Measurements from ENCODE around the gene CDHR2.
A peak's percentile ranks its signal among the peaks of the same experiment; 100 is the strongest.

CDHR2 gene

GRCh38 chr5:176630681-176631222 is 81.6 kb downstream of the CDHR2 start:
- Histone ChIP-seq H3K27me3 (replicated peaks in 2 of 5; ENCODE audit: control insufficient read depth in 4 of 5, insufficient read depth in 5 of 5, low read length in 4 of 5) (peaks cover 11 to 94% (median 34%) of the 10 kb centered on the region in 5 experiments), H3K4me1 (ENCODE audit: control extremely low read depth in 1 of 4, control insufficient read depth in 4 of 4, insufficient read depth in 4 of 4, low read length in 3 of 4) (peaks cover 2 to 15% (median 11%) of the 10 kb centered on the region in 4 experiments), H3K4me3 (ENCODE audit: control insufficient read depth in 1 of 7, extremely low read depth in 1 of 7, insufficient read depth in 4 of 7, low read depth in 2 of 7, low read length in 6 of 7) (peak overlapping the region in 4 of 7 experiments; percentile 22 to 60 (median 46)), H3K27ac (ENCODE audit: insufficient read depth in 1 of 2, low read depth in 1 of 2, low read length in 2 of 2, poor library complexity in 1 of 2, severe bottlenecking in 2 of 2) (no peak overlapping the region), H3K9me3 (ENCODE audit: control extremely low read depth in 1 of 5, control insufficient read depth in 4 of 5, insufficient read depth in 2 of 5, low read depth in 1 of 5, low read length in 4 of 5) (peaks cover 0 to 4% (median 0%) of the 10 kb centered on the region in 5 experiments), H3K36me3 (ENCODE audit: control insufficient read depth in 4 of 4, insufficient read depth in 4 of 4, low read length in 3 of 4) (no peaks in the 10 kb centered on the region)
- POLR2A ChIA-PET: no interaction called here
- CTCF ChIA-PET: interaction anchor here (0.8 to 2.2 kb wide), 8 partner anchors 9 to 36 kb away, joined by 3 to 14 read pairs (median 4); no protein-coding TSS in a partner anchor
- DNase-seq: no peak
- WGBS (ENCODE audit: insufficient coverage): 5% methylated on average over 19 of the region's 20 CpGs

- peaks cover 0 to 4% (median 0%) of the 10 kb centered on the region in 5 experiments for H3K9me3 ChIP-seq (ENCODE audit: control extremely low read depth in 1 of 5, control insufficient read depth in 4 of 5, insufficient read depth in 2 of 5, low read depth in 1 of 5, low read length in 4 of 5)
- H3K4me3 ChIP-seq (ENCODE audit: control insufficient read depth in 1 of 7, extremely low read depth in 1 of 7, insufficient read depth in 4 of 7, low read depth in 2 of 7, low read length in 6 of 7): no peak overlapping the region
- no peaks in the 10 kb centered on the region for H3K36me3 ChIP-seq (ENCODE audit: control insufficient read depth in 4 of 4, insufficient read depth in 4 of 4, low read length in 3 of 4)
- 85% methylated on average over 6 of the region's 7 CpGs for WGBS (ENCODE audit: insufficient coverage)
- ChIA-PET POLR2A (no interaction called here), CTCF (interaction anchor here (1.0 to 2.2 kb wide), 5 partner anchors 8 to 18 kb away, joined by 3 to 14 read pairs (median 4); no protein-coding TSS in a partner anchor)
- no peak overlapping the region for H3K27ac ChIP-seq (ENCODE audit: insufficient read depth in 1 of 2, low read depth in 1 of 2, low read length in 2 of 2, poor library complexity in 1 of 2, severe bottlenecking in 2 of 2)
- peaks cover 11 to 89% (median 34%) of the 10 kb centered on the region in 5 experiments for H3K27me3 ChIP-seq (replicated peaks in 2 of 5; ENCODE audit: control insufficient read depth in 4 of 5, insufficient read depth in 5 of 5, low read length in 4 of 5)
- peaks cover 2 to 15% (median 11%) of the 10 kb centered on the region in 4 experiments for H3K4me1 ChIP-seq (ENCODE audit: control extremely low read depth in 1 of 4, control insufficient read depth in 4 of 4, insufficient read depth in 4 of 4, low read length in 3 of 4)
- DNase-seq: no peak
Observed at GRCh38 chr5:176631383-176632200, 82.5 kb downstream of the CDHR2 start.

DNA sequence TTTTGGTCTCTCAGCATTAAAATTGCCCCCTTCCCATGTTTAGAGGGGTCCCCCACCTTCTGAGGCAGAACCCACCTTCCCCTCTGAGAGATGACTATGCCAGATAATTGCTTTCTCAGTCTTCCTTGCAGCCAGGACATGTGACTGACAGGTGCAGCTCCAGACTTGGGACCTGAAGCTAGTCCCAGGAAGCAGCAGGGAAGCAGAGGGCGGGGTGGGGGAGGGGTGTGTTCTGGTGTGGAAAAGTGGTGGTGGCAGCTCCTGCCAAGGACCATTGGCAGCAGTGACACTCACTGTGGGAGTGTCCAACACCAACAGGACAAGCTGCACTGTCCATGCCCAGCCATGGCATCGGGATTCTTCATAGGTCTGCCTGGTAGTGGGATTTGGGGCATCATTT is 83.6 kb downstream of the CDHR2 start:
- H3K27me3 ChIP-seq (replicated peaks in 2 of 5; ENCODE audit: control insufficient read depth in 4 of 5, insufficient read depth in 5 of 5, low read length in 4 of 5): peaks cover 11 to 81% (median 34%) of the 10 kb centered on the region in 5 experiments
- ChIA-PET POLR2A (no interaction called here), CTCF (interaction anchor here (0.8 to 1.0 kb wide), 2 partner anchors 14 to 314 kb away, joined by 3 read pairs; no protein-coding TSS in a partner anchor)
- H3K36me3 ChIP-seq (ENCODE audit: control insufficient read depth in 4 of 4, insufficient read depth in 4 of 4, low read length in 3 of 4): no peaks in the 10 kb centered on the region
- no peak overlapping the region for H3K4me3 ChIP-seq (ENCODE audit: control insufficient read depth in 1 of 7, extremely low read depth in 1 of 7, insufficient read depth in 4 of 7, low read depth in 2 of 7, low read length in 6 of 7)
- H3K9me3 ChIP-seq (ENCODE audit: control extremely low read depth in 1 of 5, control insufficient read depth in 4 of 5, insufficient read depth in 2 of 5, low read depth in 1 of 5, low read length in 4 of 5): peaks cover 0 to 4% (median 0%) of the 10 kb centered on the region in 5 experiments
- WGBS (ENCODE audit: insufficient coverage): 100% methylated on average over 2 of the region's 2 CpGs
- no peak for DNase-seq
- H3K27ac ChIP-seq (ENCODE audit: insufficient read depth in 1 of 2, low read depth in 1 of 2, low read length in 2 of 2, poor library complexity in 1 of 2, severe bottlenecking in 2 of 2): no peak overlapping the region
- peaks cover 2 to 15% (median 11%) of the 10 kb centered on the region in 4 experiments for H3K4me1 ChIP-seq (ENCODE audit: control extremely low read depth in 1 of 4, control insufficient read depth in 4 of 4, insufficient read depth in 4 of 4, low read length in 3 of 4)

DNA sequence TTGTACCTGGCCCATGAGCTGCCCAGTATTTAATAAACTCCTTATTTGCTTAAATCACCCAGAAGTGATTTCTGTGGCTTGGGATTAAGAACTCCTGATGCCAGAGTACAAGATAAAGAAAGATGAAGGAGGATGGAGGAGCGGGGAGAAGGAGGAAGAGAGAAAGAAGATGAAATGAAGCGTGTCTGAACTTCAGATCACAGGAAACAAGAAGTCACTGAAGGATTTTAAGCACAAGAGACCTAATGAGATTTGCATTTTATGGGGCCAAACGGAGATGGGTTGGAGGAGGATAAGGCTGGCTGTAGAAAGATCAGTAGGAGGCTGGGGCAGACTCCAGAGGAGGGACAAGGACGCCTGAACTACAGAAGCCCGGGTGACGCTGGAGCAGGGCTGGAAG is 84.5 kb downstream of the CDHR2 start:
- Histone ChIP-seq H3K27ac (ENCODE audit: insufficient read depth in 1 of 2, low read depth in 1 of 2, low read length in 2 of 2, poor library complexity in 1 of 2, severe bottlenecking in 2 of 2) (no peak overlapping the region), H3K4me1 (ENCODE audit: control extremely low read depth in 1 of 4, control insufficient read depth in 4 of 4, insufficient read depth in 4 of 4, low read length in 3 of 4) (peaks cover 2 to 15% (median 11%) of the 10 kb centered on the region in 4 experiments), H3K27me3 (replicated peaks in 2 of 5; ENCODE audit: control insufficient read depth in 4 of 5, insufficient read depth in 5 of 5, low read length in 4 of 5) (peaks cover 11 to 72% (median 32%) of the 10 kb centered on the region in 5 experiments), H3K4me3 (ENCODE audit: control insufficient read depth in 1 of 7, extremely low read depth in 1 of 7, insufficient read depth in 4 of 7, low read depth in 2 of 7, low read length in 6 of 7) (no peak overlapping the region), H3K36me3 (ENCODE audit: control insufficient read depth in 4 of 4, insufficient read depth in 4 of 4, low read length in 3 of 4) (no peaks in the 10 kb centered on the region), H3K9me3 (ENCODE audit: control extremely low read depth in 1 of 5, control insufficient read depth in 4 of 5, insufficient read depth in 2 of 5, low read depth in 1 of 5, low read length in 4 of 5) (peaks cover 0 to 4% (median 0%) of the 10 kb centered on the region in 5 experiments)
- 19% methylated on average over 6 of the region's 6 CpGs for WGBS (ENCODE audit: insufficient coverage)
- POLR2A ChIA-PET: no interaction called here
- CTCF ChIA-PET: interaction anchor here (1.2 kb wide), 2 partner anchors 12 to 17 kb away, joined by 3 read pairs; no protein-coding TSS in a partner anchor
- no peak for DNase-seq

DNA sequence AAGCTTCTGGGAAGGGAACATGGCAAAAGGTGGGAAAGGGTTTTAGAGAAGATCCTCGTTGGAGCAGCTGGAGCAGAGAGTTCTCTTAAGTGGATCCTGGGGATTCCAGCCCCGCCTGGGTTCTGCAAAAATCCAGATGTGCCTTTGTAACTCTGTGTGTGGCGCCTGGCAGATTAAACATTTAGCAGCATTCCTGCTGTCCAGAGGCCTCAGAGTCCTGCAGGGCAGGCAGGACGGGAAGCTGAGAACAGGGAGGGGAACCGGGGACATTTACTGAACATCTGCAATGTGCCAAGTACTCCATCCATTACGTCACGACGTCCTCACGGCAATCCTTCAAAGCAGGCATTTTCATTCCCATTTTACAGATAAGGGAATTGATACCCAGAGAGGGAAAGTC is 87.3 kb downstream of the CDHR2 start:
- WGBS (ENCODE audit: insufficient coverage): 81% methylated on average over 9 of the region's 9 CpGs
- DNase-seq: no peak
- H3K27me3 ChIP-seq (replicated peaks in 2 of 5; ENCODE audit: control insufficient read depth in 4 of 5, insufficient read depth in 5 of 5, low read length in 4 of 5): peaks cover 2 to 44% (median 22%) of the 10 kb centered on the region in 5 experiments

DNA sequence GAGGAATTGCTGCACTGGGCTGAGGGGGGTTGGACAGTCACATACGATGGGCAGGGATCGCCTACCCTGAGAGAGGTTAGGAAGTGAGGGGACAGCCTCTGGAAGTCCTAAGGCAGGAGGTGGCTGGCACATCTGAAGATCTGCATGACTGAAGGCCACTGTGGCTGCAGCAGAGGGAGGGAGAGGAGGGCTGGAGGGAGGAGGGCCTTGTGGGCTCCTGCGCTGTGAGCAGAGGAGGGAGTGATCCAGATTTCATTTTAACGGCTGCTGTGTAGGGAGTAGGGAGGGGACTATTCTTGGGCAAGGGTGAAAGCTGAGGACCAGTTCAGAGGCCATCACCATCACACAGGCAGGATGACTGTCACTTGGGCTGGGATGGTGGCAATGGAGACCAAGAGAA is 88.4 kb downstream of the CDHR2 start:
- ChIA-PET POLR2A (no interaction called here), CTCF (interaction anchor here (1.0 to 1.1 kb wide), 2 partner anchors 23 to 64 kb away, joined by 3 read pairs; no protein-coding TSS in a partner anchor)
- H3K27ac ChIP-seq (ENCODE audit: insufficient read depth in 1 of 2, low read depth in 1 of 2, low read length in 2 of 2, poor library complexity in 1 of 2, severe bottlenecking in 2 of 2): no peak overlapping the region
- H3K4me3 ChIP-seq (ENCODE audit: control insufficient read depth in 1 of 7, extremely low read depth in 1 of 7, insufficient read depth in 4 of 7, low read depth in 2 of 7, low read length in 6 of 7): no peak overlapping the region
- DNase-seq: no peak
- WGBS (ENCODE audit: insufficient coverage): 81% methylated on average over 4 of the region's 4 CpGs
- peaks cover under 1 to 33% (median 16%) of the 10 kb centered on the region in 5 experiments for H3K27me3 ChIP-seq (replicated peaks in 2 of 5; ENCODE audit: control insufficient read depth in 4 of 5, insufficient read depth in 5 of 5, low read length in 4 of 5)
- H3K4me1 ChIP-seq (ENCODE audit: control extremely low read depth in 1 of 4, control insufficient read depth in 4 of 4, insufficient read depth in 4 of 4, low read length in 3 of 4): no peaks in the 10 kb centered on the region
- H3K36me3 ChIP-seq (ENCODE audit: control insufficient read depth in 4 of 4, insufficient read depth in 4 of 4, low read length in 3 of 4): no peaks in the 10 kb centered on the region
- H3K9me3 ChIP-seq (ENCODE audit: control extremely low read depth in 1 of 5, control insufficient read depth in 4 of 5, insufficient read depth in 2 of 5, low read depth in 1 of 5, low read length in 4 of 5): peaks cover 0 to 4% (median 0%) of the 10 kb centered on the region in 5 experiments

More for the DNA sequence above, 87.3 kb downstream of the CDHR2 start:
- CTCF ChIA-PET: interaction anchor here (1.3 kb wide), 1 partner anchor 15 kb away, joined by 4 read pairs; no protein-coding TSS in a partner anchor
- Histone ChIP-seq H3K9me3 (ENCODE audit: control extremely low read depth in 1 of 5, control insufficient read depth in 4 of 5, insufficient read depth in 2 of 5, low read depth in 1 of 5, low read length in 4 of 5) (peaks cover 0 to 4% (median 0%) of the 10 kb centered on the region in 5 experiments), H3K36me3 (ENCODE audit: control insufficient read depth in 4 of 4, insufficient read depth in 4 of 4, low read length in 3 of 4) (no peaks in the 10 kb centered on the region), H3K4me3 (ENCODE audit: control insufficient read depth in 1 of 7, extremely low read depth in 1 of 7, insufficient read depth in 4 of 7, low read depth in 2 of 7, low read length in 6 of 7) (no peak overlapping the region), H3K4me1 (ENCODE audit: control extremely low read depth in 1 of 4, control insufficient read depth in 4 of 4, insufficient read depth in 4 of 4, low read length in 3 of 4) (no peaks in the 10 kb centered on the region), H3K27ac (ENCODE audit: insufficient read depth in 1 of 2, low read depth in 1 of 2, low read length in 2 of 2, poor library complexity in 1 of 2, severe bottlenecking in 2 of 2) (no peak overlapping the region)
- POLR2A ChIA-PET: no interaction called here

Data from common myeloid progenitor, CD34-positive (primary cell).